ENCODE results near the gene BRD9.
"Not testable (repeated sequence)": the region's sequence is repeated elsewhere in the genome, so short reads cannot be mapped to it uniquely, and the experiment has no call there.

Gene BRD9

GRCh38 chr5:922436-923280, 30.1 kb upstream of the BRD9 start:
- no peak for DNase-seq (ENCODE audit: low spot score)

GRCh38 chr5:921456-922435, 29.1 kb upstream of the BRD9 start:
- no peak for DNase-seq (ENCODE audit: low spot score)

DNA sequence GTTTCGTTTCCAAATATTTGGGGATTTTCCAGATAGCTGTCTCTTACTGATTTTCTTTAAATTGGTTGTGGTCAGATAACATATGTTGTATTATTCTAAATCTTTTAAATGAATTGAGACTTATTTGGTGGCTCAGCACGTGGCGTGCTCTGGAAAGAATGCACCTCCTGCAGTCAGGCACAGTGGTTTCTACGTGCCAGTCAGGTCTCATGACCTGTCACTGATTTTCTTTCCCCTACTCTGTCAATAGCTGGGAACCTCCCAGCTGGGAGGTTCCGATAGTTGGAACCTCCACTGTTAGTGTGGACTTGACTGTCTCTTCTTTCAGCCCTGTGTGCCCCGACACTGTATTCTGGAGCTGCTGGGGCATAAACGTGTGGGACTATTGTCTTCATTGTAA, 27.7 kb upstream of the BRD9 start:
- DNase-seq (ENCODE audit: low spot score): no peak

DNA sequence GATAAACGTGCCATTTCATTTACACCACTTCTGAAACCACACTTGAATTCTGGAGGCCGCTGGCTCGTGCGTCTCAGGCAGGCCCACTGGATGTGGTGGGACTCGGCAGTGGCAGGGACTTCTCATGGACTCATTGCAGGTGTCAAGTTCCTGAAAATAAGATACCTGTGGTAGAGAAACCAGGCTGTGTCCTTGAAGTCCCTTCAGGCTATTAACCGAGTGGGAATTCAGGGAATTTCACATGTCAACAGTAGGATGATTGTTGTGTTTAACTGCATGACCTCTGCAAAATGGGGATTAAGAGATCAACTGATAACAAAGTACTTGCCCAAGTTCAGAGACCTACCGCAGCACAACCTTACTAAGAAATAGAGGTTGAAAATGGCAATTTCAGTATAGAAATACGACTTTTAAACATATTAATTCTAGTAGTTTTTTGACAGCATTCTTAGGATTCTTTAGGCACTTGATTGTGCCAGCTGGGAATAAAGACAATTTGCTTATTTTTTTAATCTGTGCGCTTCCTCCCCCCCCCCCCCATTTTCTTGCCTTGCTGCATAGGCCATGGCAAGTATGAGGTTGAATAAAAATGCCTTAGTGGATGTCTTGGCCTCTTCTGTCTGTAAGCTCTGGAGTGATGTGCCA, 26.9 kb upstream of the BRD9 start:
- DNase-seq (ENCODE audit: low spot score): no peak

GRCh38 chr5:918717-919116, 26.1 kb upstream of the BRD9 start:
- not testable (repeated sequence) for DNase-seq (ENCODE audit: low spot score)

GRCh38 chr5:916441-917293, 24.1 kb upstream of the BRD9 start:
- DNase-seq (ENCODE audit: low spot score): no peak

DNA sequence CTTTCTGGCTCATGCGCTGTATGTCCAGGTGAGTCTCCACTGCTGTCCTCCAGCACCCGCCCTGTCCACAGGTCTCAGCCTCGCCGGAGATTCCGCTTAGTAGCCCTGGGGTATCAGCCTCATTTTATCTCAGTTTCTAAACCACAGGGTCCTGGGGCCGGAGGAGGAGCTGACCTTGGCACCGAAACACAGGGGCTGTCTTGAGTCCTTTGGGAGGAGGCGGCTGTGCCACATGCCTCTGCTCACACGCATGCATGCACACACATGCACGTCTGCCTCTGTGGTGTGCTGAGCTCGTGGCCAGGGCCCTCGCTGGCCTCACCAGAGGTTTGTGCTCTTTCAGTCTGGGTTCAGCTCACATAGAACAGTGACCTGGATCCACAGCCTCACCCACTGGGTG, 23.3 kb upstream of the BRD9 start:
- DNase-seq (ENCODE audit: low spot score): no peak

DNA sequence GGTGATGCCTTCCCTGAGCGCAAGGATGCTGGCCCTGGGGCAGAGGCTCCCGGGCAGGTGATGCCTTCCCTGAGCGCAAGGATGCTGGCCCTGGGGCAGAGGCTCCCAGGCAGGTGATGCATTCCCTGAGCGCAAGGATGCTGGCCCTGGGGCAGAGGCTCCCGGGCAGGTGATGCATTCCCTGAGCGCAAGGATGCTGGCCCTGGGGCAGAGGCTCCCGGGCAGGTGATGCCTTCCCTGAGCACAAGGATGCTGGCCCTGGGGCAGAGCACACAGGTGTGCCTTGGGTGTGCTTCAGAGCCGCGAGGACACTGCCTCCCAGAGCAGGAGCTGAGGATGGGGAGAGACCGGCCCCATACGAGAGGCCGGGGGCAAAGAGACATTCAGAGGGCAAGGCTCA, 22.7 kb upstream of the BRD9 start:
- DNase-seq (ENCODE audit: low spot score): not testable (repeated sequence)

DNA sequence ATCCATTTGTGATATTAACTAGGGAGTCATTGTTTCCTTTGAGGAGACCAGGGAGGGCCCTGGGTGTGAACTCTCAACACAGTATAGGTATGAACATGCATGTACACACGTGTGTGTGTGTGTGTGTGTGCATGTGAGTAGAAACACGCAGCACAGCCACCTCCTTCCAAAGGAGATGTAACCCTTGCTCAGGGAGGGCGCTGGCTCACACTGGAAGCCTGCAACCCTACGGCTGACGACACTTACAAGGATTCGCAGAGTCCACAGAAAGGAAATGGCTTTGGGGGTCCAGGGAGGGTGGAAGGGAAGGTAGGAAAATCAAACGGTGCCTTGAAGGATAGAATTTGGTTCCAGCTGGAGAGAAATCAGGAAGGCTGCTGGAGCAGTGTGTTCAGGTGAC, 22.0 kb upstream of the BRD9 start:
- DNase-seq (ENCODE audit: low spot score): no peak

- no peak for DNase-seq (ENCODE audit: low spot score)
Observed at GRCh38 chr5:914174-914573, 21.6 kb upstream of the BRD9 start.

DNA sequence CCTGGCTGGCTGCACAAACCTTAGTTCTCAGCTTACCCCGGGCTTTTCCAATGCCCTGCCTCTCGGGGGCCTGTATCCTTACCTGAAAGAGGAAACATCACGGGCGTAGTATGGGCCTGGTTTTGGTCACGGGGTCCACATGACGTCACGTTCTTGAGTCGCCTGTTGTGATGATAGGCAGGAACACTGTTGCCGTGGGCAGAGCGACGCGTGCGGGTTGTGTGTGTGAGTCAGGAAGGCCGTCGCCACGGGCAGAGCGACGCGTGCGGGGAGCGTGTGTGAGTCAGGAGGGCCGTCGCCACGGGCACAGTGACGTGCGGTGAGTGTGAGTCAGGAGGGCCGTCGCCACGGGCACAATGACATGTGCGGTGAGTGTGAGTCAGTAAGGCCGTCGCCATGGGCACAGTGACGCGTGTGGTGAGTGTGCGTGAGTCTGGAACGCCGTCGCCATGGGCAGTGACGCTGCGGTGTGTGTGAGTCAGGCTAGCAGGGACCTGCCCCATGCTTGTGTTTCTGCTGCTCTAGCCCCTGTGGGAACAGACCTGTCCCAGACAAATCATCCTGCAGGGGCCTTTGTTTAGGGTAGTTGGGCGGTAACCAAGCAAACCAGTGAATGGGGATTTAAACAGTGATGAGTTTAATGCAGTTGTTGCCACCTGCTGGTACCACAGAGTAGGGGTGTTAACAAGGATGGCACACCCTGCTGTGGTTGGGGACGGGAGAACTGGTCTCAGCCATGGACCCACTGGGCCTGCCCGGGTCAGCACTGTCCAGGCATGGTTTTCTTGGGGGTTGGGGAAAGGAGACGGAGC, 19.9 kb upstream of the BRD9 start:
- DNase-seq (ENCODE audit: low spot score): peak; percentile 81

GRCh38 chr5:911601-912000, 19.0 kb upstream of the BRD9 start:
- no peak for DNase-seq (ENCODE audit: low spot score)

DNA sequence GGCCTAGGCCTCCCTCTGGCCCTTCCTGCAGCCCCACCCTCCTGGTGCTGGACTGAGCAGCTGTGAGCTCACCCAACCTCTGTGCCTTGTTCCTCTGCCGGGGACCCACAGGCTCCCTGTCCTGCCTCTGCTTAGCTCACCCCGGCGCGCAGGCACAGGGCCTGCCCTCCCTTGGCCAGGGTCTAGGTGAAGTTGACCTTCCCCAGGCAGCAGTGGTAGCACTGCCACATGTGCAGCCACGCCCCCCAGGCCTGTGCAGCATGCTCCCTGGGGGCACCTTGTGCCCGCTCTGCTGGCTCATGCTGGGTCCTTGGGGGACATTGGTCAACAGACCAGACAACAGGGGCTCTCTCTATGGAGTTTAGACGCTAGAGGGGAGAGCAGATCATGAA, 18.2 kb upstream of the BRD9 start:
- no peak for DNase-seq (ENCODE audit: low spot score)

- DNase-seq (ENCODE audit: low spot score): no peak
Observed at GRCh38 chr5:909994-910768, 17.6 kb upstream of the BRD9 start.

DNA sequence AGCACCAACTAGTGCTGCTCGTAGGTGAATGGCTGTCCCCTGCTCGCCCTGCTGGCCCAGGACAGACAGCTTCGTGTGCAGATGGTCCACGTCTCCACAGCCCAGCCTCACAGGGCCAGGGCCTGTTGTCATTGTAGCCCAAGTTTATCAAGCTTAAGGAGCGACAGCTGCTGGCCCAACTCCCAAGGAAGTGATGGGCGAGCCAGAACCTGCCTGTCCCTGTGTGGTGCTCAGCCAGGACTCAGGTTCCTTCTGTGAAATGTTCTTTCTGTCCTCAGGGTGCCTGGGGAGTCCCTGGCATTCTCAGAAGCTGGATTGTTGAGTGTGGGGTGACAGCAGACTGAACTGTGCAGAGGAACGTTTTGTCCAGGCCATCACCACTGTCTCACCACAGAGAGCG, 16.5 kb upstream of the BRD9 start:
- DNase-seq (ENCODE audit: low spot score): no peak

GRCh38 chr5:908172-908571, 15.6 kb upstream of the BRD9 start:
- DNase-seq (ENCODE audit: low spot score): no peak

DNA sequence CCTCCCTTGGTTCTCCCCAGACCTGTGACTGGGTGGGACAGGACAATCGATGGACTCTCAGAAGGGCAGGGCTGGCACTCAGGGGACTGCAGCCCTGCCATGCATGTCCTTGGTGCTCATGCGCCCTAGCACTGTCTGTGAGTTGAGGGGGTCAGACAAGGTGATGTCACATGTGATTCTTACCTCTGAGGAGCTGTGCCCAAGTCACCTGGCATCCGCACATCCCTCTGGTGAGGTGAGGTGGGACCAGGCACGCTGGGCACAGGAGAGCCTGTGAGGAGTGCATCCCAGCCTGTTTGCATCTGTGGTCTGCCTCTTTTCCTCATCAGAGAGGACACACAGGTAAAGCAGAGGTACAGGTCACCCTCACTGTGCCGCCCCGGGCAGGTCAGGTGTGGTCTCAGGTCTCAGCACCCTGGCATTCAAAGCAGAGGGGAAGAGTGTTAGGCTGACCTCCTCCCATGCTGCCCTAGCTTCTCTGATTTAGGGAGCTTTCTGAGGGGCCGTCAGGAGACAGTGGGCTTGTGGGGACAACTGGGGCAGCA, 14.8 kb upstream of the BRD9 start:
- no peak for DNase-seq (ENCODE audit: low spot score)

DNA sequence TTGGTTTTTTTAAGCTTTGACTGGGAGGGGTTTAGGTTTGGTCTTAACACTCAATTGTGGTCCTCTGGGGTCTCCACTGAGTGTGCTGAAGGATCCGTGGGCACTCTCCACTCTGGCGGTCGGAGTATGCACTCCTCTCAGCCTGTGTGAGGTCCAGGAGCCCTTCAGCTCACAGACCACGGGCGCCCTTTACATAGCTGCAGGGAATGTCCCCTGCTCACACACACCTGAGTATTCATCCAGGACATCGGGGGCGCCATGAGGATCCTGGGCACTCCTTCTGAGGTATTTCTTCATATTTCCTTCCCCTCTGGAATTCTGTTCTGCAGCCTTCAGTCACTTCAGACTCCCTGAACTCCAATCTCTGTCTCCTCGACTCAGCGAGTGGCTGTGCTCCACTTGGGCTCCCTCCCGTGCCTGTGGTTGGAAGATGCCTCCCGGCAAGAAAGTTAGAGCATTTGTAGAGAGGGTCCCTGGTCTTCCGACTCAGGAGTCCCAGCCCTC, 12.6 kb upstream of the BRD9 start:
- DNase-seq (ENCODE audit: low spot score): no peak

DNA sequence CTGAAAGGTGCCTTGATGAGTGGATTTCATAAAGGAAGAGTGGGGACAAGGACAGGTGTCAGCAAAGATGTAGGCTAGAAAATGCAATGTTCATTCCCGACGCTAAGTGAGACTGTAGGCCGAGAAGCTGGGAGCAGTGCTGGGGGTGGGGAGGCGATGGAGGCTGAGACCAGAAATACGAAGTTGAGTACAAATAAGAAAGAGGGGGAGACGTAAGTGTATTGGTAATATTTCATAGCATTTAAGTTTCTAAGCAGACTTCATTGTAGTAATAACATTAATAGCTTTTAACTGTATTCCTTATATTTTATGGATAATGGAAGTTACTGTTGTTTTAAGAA, 11.1 kb upstream of the BRD9 start:
- DNase-seq (ENCODE audit: low spot score): no peak
